ENCODE measurements around the gene PDE6H.

- TF ChIP-seq, protein P1, sequence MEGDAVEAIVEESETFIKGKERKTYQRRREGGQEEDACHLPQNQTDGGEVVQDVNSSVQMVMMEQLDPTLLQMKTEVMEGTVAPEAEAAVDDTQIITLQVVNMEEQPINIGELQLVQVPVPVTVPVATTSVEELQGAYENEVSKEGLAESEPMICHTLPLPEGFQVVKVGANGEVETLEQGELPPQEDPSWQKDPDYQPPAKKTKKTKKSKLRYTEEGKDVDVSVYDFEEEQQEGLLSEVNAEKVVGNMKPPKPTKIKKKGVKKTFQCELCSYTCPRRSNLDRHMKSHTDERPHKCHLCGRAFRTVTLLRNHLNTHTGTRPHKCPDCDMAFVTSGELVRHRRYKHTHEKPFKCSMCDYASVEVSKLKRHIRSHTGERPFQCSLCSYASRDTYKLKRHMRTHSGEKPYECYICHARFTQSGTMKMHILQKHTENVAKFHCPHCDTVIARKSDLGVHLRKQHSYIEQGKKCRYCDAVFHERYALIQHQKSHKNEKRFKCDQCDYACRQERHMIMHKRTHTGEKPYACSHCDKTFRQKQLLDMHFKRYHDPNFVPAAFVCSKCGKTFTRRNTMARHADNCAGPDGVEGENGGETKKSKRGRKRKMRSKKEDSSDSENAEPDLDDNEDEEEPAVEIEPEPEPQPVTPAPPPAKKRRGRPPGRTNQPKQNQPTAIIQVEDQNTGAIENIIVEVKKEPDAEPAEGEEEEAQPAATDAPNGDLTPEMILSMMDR (conservative IDR thresholded peaks at IDR 0.05 in 1 of 2, IDR thresholded peaks at IDR 0.05 in 1 of 2; ENCODE audit: extremely low read depth in 1 of 2, insufficient read depth in 1 of 2, low read depth in 1 of 2, low read length in 2 of 2) = peak in 1 of 2 donors; percentile 19
- no peak for TF ChIP-seq EZH2 (IDR thresholded peaks at IDR 0.05; ENCODE audit: borderline replicate concordance, low read length)
Measured at GRCh38 chr12:14937689-14938088, 35.2 kb upstream of the PDE6H start.
